ENCODE data around the gene ZNF579.

ZNF579 gene

DNA sequence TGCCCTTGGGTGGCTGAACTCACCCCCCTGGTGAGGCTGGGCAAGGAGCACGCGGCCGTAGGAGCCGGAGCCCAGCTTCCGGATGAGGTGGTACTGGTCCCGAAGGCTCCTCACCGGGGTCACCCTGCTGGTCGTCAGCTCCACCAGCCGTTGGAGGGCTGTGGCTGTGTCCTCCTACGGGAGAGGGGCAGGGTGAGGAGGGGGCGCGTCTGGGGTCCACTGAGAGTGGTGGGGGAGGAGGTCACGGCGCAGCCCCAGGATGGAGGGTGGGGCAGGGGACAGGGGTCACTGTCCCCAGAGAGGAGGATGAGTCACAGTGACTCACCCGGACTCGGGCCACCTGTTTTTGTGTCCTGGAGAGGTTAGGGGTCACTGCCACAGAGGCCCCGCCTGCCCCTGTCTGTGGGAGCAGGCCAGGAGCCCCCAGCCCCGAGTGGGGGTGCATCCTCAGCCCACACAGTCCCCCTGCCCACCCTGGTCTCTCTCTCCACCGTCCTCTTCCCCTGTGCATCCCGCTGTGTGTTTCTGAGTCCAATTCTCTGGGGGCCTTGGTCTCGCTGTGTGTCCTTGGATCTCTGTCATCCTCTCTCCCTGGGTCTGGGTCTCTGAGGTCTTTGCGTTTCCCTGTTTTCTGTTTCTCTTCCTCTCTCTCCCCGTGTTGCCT, 35.7 kb downstream of the ZNF579 start:
- no peak for TF ChIP-seq CTCF (IDR thresholded peaks at IDR 0.05; ENCODE audit: extremely low read depth, insufficient read depth, missing control alignments)
- no peak for DNase-seq (ENCODE audit: low spot score)
- in situ Hi-C loops (cut with MboI; ENCODE audit: low pct_unique_long_range_greater_than_20kb, low sequenced_read_pairs, unreplicated experiment): no loop called here

DNA sequence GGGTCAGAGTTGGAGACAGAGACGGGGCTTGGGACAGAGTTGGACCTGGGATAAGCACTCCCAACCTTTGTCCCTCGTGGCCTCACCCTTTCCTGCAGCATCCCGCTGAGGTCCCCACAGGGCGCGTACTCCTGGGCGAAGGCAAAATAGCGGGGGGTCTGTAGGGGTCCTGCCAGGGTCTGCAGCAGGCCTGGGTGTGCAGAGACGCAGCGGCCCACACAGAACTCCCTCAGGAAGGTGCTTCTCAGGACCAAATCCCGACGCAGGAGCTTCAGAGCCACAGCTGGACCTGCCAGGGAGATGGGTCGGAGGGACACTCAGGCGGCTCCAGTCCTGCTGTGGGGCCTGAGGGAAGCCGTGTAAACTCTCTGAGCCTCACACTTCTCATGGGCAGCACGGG, 36.6 kb downstream of the ZNF579 start:
- no peak for TF ChIP-seq CTCF (IDR thresholded peaks at IDR 0.05; ENCODE audit: extremely low read depth, insufficient read depth, missing control alignments)
- DNase-seq (ENCODE audit: low spot score): no peak
- in situ Hi-C loops (cut with MboI; ENCODE audit: low pct_unique_long_range_greater_than_20kb, low sequenced_read_pairs, unreplicated experiment): no loop called here

DNA sequence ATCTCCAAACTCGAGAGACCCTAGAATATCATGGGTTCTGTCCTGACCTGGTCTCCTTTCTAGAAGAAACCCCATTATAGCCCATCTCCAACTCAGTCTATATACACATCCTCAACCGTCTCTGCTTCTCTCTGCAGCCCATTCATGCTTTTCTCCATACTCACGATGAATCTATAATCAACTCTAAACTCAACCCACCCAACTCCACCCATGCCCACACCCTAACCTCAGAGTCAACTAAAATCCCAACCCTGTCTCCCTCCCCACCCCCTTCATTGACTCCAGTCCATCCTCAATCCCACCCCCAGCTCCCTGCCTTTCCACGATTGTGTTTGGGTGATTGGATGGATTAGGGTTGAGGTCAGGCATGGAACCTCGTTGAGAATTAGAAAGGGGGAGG, 37.1 kb downstream of the ZNF579 start:
- no peak for DNase-seq (ENCODE audit: low spot score)
- TF ChIP-seq CTCF (IDR thresholded peaks at IDR 0.05; ENCODE audit: extremely low read depth, insufficient read depth, missing control alignments): no peak
- in situ Hi-C loops (cut with MboI; ENCODE audit: low pct_unique_long_range_greater_than_20kb, low sequenced_read_pairs, unreplicated experiment): no loop called here

DNA sequence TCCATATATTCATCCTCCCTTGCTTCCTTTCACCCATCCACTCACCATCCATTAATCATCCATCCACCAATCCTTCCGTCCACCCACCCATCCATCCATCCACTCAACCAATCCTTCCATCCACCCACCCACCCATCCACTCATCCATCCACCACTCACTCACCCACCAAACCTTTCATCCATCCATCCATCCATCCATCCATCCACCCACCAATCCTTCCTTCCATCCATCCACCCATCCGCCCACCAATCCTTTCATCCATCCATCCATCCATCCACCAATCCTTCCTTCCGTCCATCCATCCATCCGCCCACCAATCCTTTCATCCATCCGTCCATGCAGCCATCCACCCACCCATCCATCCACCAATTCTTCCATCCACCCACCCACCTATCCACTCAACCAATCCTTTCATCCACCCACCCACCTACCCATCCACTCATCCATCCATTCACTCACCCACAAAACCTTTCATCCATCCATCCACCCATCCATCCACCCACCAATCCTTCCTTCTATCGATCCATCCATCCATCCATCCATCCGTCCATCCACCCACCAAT, 38.3 kb downstream of the ZNF579 start:
- no peak for TF ChIP-seq CTCF (IDR thresholded peaks at IDR 0.05; ENCODE audit: extremely low read depth, insufficient read depth, missing control alignments)
- no peak for DNase-seq (ENCODE audit: low spot score)
- in situ Hi-C loops (cut with MboI; ENCODE audit: low pct_unique_long_range_greater_than_20kb, low sequenced_read_pairs, unreplicated experiment): no loop called here

DNA sequence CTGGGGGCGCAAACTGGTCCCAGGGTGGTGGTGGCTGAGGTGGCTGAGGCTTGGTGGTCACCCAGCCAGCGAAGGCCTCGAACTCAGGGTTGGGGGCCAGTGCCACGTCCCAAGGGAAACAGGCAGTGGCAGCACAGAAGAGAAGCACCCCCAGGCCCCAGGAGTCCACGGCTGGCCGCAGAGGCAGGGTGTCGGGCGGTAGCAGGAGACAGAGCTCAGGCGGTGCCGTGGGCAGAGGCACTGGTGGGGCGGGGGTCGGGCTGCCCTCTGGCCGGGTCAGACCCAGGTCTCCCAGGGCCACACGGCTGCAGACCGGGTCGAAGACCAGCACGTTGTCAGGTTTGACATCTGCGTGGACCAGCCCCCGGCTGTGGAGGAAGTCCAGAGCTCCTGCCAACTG, 39.6 kb downstream of the ZNF579 start:
- no peak for TF ChIP-seq CTCF (IDR thresholded peaks at IDR 0.05; ENCODE audit: extremely low read depth, insufficient read depth, missing control alignments)
- in situ Hi-C loops (cut with MboI; ENCODE audit: low pct_unique_long_range_greater_than_20kb, low sequenced_read_pairs, unreplicated experiment): no loop called here
- no peak for DNase-seq (ENCODE audit: low spot score)

DNA sequence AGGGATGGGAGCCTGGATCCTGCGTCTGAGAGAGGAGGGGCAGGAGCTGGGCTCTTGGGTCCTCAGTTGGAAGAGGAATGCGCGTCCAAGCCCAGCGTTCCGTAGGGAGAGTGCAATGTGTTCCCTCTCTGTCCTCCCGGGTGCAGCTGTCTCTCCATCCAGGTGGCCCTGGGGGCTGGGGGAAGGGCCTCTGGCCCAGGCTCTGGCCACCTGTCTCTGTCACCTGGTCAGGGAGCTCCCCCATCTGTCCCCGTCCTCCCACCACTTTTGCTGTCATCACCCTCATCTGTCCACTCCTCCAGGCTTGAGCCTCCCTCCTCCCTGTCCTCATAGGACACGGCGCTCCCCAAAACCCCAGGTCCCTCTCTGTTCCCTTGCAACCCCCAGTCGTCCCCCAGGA, 40.0 kb downstream of the ZNF579 start:
- DNase-seq (ENCODE audit: low spot score): no peak
- no peak for TF ChIP-seq CTCF (IDR thresholded peaks at IDR 0.05; ENCODE audit: extremely low read depth, insufficient read depth, missing control alignments)
- in situ Hi-C loops (cut with MboI; ENCODE audit: low pct_unique_long_range_greater_than_20kb, low sequenced_read_pairs, unreplicated experiment): no loop called here

Data from GM13977 (cell line).